GM21786 (cell line): ENCODE measurements around the gene CELSR1.
A peak's percentile ranks its signal among the peaks of the same experiment; 100 is the strongest.

ENCODE experiments used
- ATAC-seq: cut with Tn5 transposase; IDR thresholded peaks from one replicate; pipeline ENCODE4 v1.9.1; 2021; ENCODE audit not compliant: unreplicated experiment

The CELSR1 gene

DNA sequence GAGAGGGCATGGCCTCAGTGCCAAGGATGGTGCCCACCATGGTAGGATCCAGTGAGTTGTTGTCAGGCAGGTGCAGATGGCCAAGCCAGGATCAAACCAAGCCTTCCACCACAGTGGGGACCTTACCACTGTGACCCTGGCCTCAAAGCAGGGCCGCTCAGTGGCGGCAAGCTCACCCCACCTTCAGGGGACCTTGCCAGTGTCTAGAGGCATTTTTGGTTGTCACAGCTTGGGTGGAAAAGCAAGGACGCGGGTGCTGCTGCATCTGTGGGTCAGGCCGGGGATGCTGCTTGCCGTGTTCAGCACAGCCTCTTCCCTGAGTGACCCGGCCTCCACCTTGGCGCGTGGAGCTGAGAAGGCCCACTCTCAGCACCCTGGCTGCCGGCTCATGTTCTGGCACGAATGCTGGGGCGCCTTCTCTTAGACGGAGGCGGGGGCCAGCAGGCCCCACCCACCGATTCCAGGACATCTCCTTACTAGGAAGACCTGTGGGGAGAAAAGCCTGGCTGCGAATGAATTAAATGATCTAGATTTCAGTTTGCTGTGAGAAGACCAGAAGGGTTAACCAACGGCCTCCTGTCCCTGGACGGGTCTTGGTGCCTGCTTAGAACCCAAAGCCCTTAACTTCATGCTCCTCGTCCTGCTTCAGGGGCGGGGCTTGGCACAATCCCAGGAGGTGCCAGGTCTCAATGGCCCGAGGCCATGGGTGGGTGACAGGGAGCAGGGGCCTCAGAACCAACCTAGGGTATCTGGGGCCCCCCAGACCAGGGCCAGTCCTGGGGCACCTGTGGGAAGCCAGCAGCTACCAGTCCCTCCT is 183.0 kb downstream of the CELSR1 start:
- no peak for ATAC-seq

DNA sequence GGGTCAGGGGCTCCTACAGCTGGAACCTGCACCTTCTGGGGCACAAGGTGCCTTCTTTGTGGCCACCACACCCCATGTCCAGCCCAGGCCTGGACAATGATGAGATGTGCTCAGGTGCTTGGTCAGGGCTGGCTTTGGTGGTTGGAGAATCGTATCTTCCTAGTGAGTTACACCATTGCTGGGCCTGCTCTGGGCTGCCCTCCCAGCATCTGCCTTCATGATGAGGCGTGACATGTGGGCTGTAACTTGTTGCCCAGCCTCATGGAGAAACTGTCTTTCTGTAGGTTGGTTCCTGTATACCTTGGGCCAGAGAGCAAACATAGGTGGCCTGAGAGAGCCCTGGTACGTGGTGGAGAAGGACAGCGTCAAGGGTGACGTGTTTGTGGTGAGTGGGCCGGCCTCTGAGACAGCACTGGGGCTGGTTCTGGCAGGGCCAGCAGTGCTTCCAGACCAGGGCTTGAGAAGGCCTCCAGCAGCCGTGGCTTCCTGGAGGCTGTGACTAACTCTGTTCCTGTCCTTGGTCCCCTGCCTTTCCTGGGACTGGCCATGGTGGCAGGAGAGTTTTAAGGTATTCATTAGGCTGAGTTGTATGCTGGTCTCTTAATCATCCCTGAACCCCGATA is 183.8 kb downstream of the CELSR1 start:
- no peak for ATAC-seq

GRCh38 chr22:46352691-46353386 is 184.6 kb downstream of the CELSR1 start:
- ATAC-seq = no peak

GRCh38 chr22:46352276-46352675 is 185.1 kb downstream of the CELSR1 start:
- no peak for ATAC-seq

GRCh38 chr22:46351767-46352166 is 185.7 kb downstream of the CELSR1 start:
- ATAC-seq = no peak

DNA sequence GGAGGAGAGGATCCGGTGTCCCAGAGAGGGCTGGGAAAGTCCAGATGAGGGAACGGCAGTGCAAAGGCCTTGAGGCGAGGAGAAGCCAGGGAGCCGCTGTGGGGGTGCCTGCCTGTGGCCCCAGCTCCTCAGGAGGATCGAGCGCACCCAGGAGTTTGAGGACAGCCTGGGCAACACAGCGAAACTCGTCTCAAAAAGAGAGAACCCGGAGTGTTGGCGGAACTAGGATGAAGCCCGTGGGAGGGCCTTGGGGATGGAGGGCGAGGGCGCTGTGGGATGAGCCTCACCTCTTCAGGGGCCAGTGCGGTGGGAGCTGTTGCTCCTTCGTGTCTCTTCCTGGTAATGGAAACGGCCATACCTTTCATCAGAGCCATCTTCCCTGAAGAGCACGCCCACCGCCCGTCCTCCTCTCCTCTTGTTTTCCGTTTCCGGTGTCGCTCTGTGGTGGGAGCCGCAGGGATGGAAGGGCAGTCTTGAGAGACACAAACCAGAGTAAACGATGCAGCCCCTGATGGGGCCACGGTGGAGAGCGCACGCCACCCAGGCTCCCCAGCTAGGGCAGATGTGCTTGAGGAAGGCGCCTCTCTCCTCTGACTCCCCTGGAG is 186.2 kb downstream of the CELSR1 start:
- no peak for ATAC-seq

GRCh38 chr22:46350646-46351045 is 186.8 kb downstream of the CELSR1 start:
- ATAC-seq = no peak

DNA sequence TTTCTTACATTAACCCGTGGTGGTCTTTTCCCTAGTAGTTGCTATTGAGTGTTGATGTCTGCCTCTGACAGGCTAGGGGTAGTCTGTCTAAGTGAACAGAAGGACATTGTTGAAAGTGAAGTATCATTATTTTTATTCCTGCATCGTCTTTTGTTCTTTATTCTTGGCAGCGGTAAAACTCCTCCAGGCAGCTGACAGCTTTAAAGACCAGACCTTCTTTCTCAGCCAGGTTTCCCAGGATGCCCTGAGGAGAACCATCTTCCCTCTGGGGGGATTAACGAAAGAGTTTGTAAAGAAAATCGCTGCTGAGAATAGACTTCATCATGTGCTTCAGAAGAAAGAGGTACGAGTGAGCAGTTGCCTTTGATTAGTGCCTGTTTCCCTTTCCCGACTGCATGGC is 187.3 kb downstream of the CELSR1 start:
- ATAC-seq = no peak

DNA sequence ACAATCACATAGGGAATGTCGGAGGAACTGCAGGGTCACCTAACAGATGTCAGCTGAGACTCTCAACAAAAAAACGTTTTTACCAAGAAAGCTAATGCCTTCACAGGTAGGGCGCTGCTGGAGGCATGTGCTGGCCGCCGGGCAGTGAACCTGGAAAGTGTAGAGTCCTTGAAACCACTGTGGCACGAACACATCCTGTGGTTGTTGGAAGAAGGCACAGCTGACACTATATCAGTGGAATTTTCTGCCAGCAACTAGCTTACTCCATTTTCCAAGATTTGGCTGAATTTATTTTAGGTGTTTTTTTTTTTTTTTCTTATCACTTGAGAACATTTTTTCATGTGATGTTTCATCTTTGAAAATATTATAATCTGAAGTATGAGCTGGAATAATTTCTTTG is 187.7 kb downstream of the CELSR1 start:
- no peak for ATAC-seq

DNA sequence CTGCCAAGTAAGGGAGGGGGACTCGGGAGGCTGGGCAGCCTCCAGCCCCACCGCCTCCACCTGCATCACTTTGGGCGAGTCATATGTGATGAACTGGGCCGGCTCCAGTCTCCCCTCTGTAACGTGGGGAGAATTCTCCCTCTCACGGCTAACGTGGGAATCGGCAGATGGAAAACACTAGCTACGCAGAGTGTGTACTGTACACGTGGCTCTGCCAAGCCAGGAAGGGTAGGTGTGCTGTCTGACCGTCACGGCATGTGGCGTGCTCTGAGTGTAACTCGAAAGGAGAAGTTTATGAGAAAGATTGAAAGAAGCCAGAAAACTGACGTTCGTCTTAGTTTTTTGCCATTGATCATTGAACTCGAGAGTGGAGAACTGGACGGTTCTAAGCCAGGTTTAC is 188.2 kb downstream of the CELSR1 start:
- no peak for ATAC-seq

- no peak for ATAC-seq
Observed at GRCh38 chr22:46348099-46348695, 189.2 kb downstream of the CELSR1 start.

DNA sequence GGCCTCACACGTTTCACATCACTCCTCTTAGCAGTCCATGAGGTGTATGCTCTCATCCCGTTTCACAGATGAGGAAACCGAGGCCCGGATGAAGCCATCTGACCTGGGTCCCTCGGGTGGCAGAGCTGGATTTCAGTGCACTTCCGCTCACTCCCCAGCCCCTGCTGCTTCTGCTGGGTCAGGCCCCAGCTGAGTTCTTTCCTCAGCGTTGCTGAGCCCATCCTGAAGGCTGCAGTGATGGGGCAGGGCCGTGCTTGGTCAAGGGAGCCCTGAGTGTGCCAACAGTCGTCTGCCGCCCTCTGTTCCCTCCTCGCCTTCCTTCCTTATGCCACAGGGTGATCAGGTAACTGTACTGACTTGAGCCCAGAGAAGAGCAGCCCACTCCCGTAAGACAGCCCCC is 189.8 kb downstream of the CELSR1 start:
- no peak for ATAC-seq

GRCh38 chr22:46346680-46347405 is 190.6 kb downstream of the CELSR1 start:
- ATAC-seq = no peak

- no peak for ATAC-seq
Observed at GRCh38 chr22:46340676-46341075, 196.7 kb downstream of the CELSR1 start.

DNA sequence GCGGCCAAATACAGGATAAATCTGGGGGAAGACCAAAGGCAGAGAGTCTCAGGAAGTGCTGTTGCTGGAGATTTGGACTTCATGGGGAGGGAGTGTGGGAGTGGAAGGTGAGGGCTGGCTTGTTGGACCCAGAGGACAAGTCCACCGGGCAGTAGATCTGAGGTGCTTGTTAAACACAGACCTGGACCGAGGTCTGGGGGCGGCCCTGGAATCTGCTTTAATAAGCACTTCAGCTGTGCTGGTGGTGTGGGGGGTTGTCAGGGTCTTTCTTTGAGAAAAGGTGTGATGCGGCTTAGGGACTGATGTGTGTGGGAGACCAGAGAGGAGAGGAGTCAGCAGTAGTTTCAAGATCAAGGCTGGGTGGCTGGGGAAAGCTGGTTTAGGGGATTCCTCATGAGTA is 197.5 kb downstream of the CELSR1 start:
- ATAC-seq = no peak

DNA sequence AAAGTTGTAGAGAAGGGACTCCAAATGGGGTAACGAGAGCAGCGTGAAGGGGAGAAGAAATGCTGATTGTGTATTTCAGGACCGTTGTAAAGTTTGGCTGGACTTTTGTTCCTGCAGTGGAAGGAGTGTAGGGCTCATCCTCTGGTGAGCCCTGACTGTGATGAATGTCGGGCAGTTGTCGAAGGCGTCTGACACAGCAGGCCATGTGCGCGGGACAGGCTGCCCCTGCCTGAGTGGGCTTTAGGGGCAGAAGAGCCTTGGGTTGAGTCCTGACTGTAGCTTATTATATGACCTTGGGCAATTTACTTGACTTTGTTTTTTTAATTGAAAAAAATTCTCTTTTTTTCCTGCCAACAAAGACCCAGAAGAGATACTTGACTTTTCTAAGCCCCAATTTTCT is 198.8 kb downstream of the CELSR1 start:
- ATAC-seq = no peak

- no peak for ATAC-seq
Observed at GRCh38 chr22:46337870-46338269, 199.6 kb downstream of the CELSR1 start.

DNA sequence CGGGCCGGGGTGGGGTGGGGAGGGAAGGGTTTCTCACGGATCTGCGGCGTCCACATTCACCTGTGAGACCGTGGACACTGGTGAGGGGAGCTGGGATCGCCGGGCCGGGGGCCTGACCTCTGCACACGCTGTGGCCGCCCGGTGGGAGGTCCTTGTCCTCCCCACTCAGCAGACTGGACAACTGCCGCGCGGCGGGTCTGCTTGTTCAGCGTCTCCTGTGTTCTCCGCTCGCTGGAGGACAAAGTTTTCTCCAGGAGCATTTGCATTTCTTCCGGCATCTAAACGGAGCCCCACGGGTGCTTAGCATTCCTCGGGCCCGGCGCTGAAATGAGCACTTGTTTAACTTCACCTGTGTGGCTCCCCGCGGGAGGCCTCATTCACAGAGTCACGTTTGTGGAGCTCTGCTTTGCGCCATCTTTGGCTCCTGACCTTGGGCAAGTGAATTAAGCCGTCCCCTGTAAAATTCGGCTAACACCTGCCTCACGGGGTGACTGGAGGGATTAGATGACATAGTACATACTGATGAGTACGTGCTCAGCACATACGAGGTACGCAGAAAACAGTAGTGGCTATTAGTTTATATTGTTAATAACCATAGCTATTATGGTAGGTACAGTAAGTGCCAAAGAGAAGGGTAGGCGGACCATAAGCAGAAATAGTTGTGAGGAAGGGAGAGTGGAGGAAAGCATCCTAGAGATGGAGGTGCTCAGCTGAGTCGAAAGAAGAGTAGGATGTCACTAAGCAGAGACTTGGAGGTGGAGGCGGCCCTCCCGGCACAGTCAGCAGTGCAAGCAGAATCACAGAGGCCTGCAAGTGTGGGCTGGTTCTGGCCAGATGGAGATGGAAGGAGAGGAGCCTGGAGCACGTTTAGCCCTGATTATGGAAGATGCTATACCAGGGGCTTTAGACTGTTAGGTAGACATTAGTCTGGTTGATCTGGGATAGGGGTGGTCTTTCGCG is 201.0 kb downstream of the CELSR1 start:
- peak; percentile 6 for ATAC-seq
